Measurements from ENCODE around the gene A3GALT2. TPM values are rescaled to one million over a fixed set of nuclear protein-coding genes. Genes with fewer than 3 reads are reported as not detected.

Gene A3GALT2
- total RNA-seq, 1 donor from 2014 or later: 0.29 TPM

GRCh38 chr1:33269621-33270020 lies 51.3 kb downstream of the A3GALT2 start:
- peaks cover 2% of the 10 kb centered on the region for H3K36me3 Mint-ChIP-seq (ENCODE audit: insufficient read depth)
- H3K9me3 Mint-ChIP-seq (ENCODE audit: low read depth): no peaks in the 10 kb centered on the region
- no peak overlapping the region for H3K27ac Mint-ChIP-seq
- H3K27me3 Mint-ChIP-seq: no peaks in the 10 kb centered on the region
- no peak overlapping the region for H3K4me3 Mint-ChIP-seq (ENCODE audit: low read depth)
- DNase-seq (ENCODE audit: low spot score, unreplicated experiment): no peak
- no peak for TF ChIP-seq CTCF (IDR thresholded peaks at IDR 0.05; ENCODE audit: unreplicated experiment)
- H3K4me1 Mint-ChIP-seq (ENCODE audit: low read depth): peaks cover 8% of the 10 kb centered on the region

- Mint-ChIP-seq H3K27ac (no peak overlapping the region), H3K4me1 (ENCODE audit: low read depth) (peaks cover 8% of the 10 kb centered on the region), H3K27me3 (no peaks in the 10 kb centered on the region), H3K9me3 (ENCODE audit: low read depth) (no peaks in the 10 kb centered on the region), H3K4me3 (ENCODE audit: low read depth) (no peak overlapping the region), H3K36me3 (ENCODE audit: insufficient read depth) (peaks cover 2% of the 10 kb centered on the region)
- no peak for DNase-seq (ENCODE audit: low spot score, unreplicated experiment)
- no peak for TF ChIP-seq CTCF (IDR thresholded peaks at IDR 0.05; ENCODE audit: unreplicated experiment)
These were observed 51.8 kb downstream of the A3GALT2 start for GRCh38 chr1:33268927-33269610.

- Mint-ChIP-seq H3K4me1 (ENCODE audit: low read depth) (peaks cover 8% of the 10 kb centered on the region), H3K36me3 (ENCODE audit: insufficient read depth) (peaks cover 2% of the 10 kb centered on the region), H3K4me3 (ENCODE audit: low read depth) (no peak overlapping the region), H3K27ac (peak overlapping the region; percentile 75), H3K9me3 (ENCODE audit: low read depth) (no peaks in the 10 kb centered on the region), H3K27me3 (no peaks in the 10 kb centered on the region)
- no peak for TF ChIP-seq CTCF (IDR thresholded peaks at IDR 0.05; ENCODE audit: unreplicated experiment)
- no peak for DNase-seq (ENCODE audit: low spot score, unreplicated experiment)
These were observed 52.4 kb downstream of the A3GALT2 start for GRCh38 chr1:33268457-33268856.

GRCh38 chr1:33267468-33268205 lies 53.3 kb downstream of the A3GALT2 start:
- H3K27me3 Mint-ChIP-seq: no peaks in the 10 kb centered on the region
- H3K4me3 Mint-ChIP-seq (ENCODE audit: low read depth): no peak overlapping the region
- no peaks in the 10 kb centered on the region for H3K9me3 Mint-ChIP-seq (ENCODE audit: low read depth)
- DNase-seq (ENCODE audit: low spot score, unreplicated experiment): no peak
- TF ChIP-seq CTCF (IDR thresholded peaks at IDR 0.05; ENCODE audit: unreplicated experiment): no peak
- H3K4me1 Mint-ChIP-seq (ENCODE audit: low read depth): peaks cover 8% of the 10 kb centered on the region
- peaks cover 3% of the 10 kb centered on the region for H3K36me3 Mint-ChIP-seq (ENCODE audit: insufficient read depth)
- H3K27ac Mint-ChIP-seq: peak overlapping the region; percentile 35

- peaks cover 8% of the 10 kb centered on the region for H3K4me1 Mint-ChIP-seq (ENCODE audit: low read depth)
- no peak overlapping the region for H3K27ac Mint-ChIP-seq
- no peaks in the 10 kb centered on the region for H3K27me3 Mint-ChIP-seq
- peaks cover 4% of the 10 kb centered on the region for H3K36me3 Mint-ChIP-seq (ENCODE audit: insufficient read depth)
- no peak for TF ChIP-seq CTCF (IDR thresholded peaks at IDR 0.05; ENCODE audit: unreplicated experiment)
- DNase-seq (ENCODE audit: low spot score, unreplicated experiment): no peak
- no peaks in the 10 kb centered on the region for H3K9me3 Mint-ChIP-seq (ENCODE audit: low read depth)
- no peak overlapping the region for H3K4me3 Mint-ChIP-seq (ENCODE audit: low read depth)
These were observed 54.1 kb downstream of the A3GALT2 start for GRCh38 chr1:33266766-33267165.
